ENCODE results near the gene KCNG1.
"Not testable (repeated sequence)": the region's sequence is repeated elsewhere in the genome, so short reads cannot be mapped to it uniquely, and the experiment has no call there.

KCNG1 gene

GRCh38 chr20:51022803-51023616, at the start of gene KCNG1:
Gene KCNG1 (minus strand): TSS chr20:51023107. CDS start chr20:51010338, 12,769 bp downstream.
- peak; percentile 83 for DNase-seq

- DNase-seq: no peak
Observed at GRCh38 chr20:51070621-51071020, 47.7 kb upstream of the KCNG1 start.

GRCh38 chr20:51067792-51068191, 44.9 kb upstream of the KCNG1 start:
- no peak for DNase-seq

GRCh38 chr20:51065615-51066014, 42.7 kb upstream of the KCNG1 start:
- no peak for DNase-seq

- DNase-seq: no peak
Observed at GRCh38 chr20:51064137-51064536, 41.2 kb upstream of the KCNG1 start.

GRCh38 chr20:51062065-51062464, 39.2 kb upstream of the KCNG1 start:
- DNase-seq: no peak

GRCh38 chr20:51061418-51062045, 38.6 kb upstream of the KCNG1 start:
- DNase-seq: no peak

GRCh38 chr20:51060301-51060700, 37.4 kb upstream of the KCNG1 start:
- no peak for DNase-seq

- no peak for DNase-seq
Observed at GRCh38 chr20:51059862-51060261, 37.0 kb upstream of the KCNG1 start.

GRCh38 chr20:51058017-51058416, 35.1 kb upstream of the KCNG1 start:
- DNase-seq: no peak

GRCh38 chr20:51054233-51054632, 31.3 kb upstream of the KCNG1 start:
- DNase-seq: no peak

- DNase-seq: no peak
Observed at GRCh38 chr20:51050531-51051075, 27.7 kb upstream of the KCNG1 start.

GRCh38 chr20:51046021-51046985, 23.4 kb upstream of the KCNG1 start:
- no peak for DNase-seq

GRCh38 chr20:51045492-51045891, 22.6 kb upstream of the KCNG1 start:
- DNase-seq: not testable (repeated sequence)

- no peak for DNase-seq
Observed at GRCh38 chr20:51044796-51045195, 21.9 kb upstream of the KCNG1 start.

GRCh38 chr20:51043811-51044210, 20.9 kb upstream of the KCNG1 start:
- no peak for DNase-seq

GRCh38 chr20:51042657-51043247, 19.8 kb upstream of the KCNG1 start:
- no peak for DNase-seq

- DNase-seq: no peak
Observed at GRCh38 chr20:51042064-51042463, 19.2 kb upstream of the KCNG1 start.

- DNase-seq: no peak
Observed at GRCh38 chr20:51037532-51038115, 14.7 kb upstream of the KCNG1 start.

GRCh38 chr20:51036827-51037531, 14.1 kb upstream of the KCNG1 start:
- no peak for DNase-seq

GRCh38 chr20:51036226-51036625, 13.3 kb upstream of the KCNG1 start:
- no peak for DNase-seq
